ENCODE results near the gene CEP104. TPM values are rescaled to one million over a fixed set of nuclear protein-coding genes. Genes with fewer than 3 reads are reported as not detected.

The CEP104 gene
- total RNA-seq, 1 donor from 2014 or later = 40.3 TPM

- no peak for DNase-seq (ENCODE audit: low spot score)
- peaks cover 17% of the 10 kb centered on the region for H3K36me3 Mint-ChIP-seq (ENCODE audit: low read depth, unreplicated experiment)
- no peaks in the 10 kb centered on the region for H3K27me3 Mint-ChIP-seq (ENCODE audit: unreplicated experiment)
- H3K4me1 Mint-ChIP-seq (ENCODE audit: unreplicated experiment) = no peaks in the 10 kb centered on the region
- H3K4me3 Mint-ChIP-seq (ENCODE audit: unreplicated experiment) = peak overlapping the region; percentile 26
- no peaks in the 10 kb centered on the region for H3K9me3 Mint-ChIP-seq (ENCODE audit: unreplicated experiment)
- no peak for TF ChIP-seq CTCF (IDR thresholded peaks at IDR 0.05; ENCODE audit: unreplicated experiment)
- no peak overlapping the region for H3K27ac Mint-ChIP-seq (ENCODE audit: unreplicated experiment)
Observed at GRCh38 chr1:3890389-3891328, 33.6 kb upstream of the CEP104 start.

GRCh38 chr1:3889936-3890335 lies 32.9 kb upstream of the CEP104 start:
- no peak for TF ChIP-seq CTCF (IDR thresholded peaks at IDR 0.05; ENCODE audit: unreplicated experiment)
- Mint-ChIP-seq H3K4me3 (ENCODE audit: unreplicated experiment) (peak overlapping the region; percentile 26), H3K36me3 (ENCODE audit: low read depth, unreplicated experiment) (peaks cover 17% of the 10 kb centered on the region), H3K27ac (ENCODE audit: unreplicated experiment) (no peak overlapping the region), H3K27me3 (ENCODE audit: unreplicated experiment) (no peaks in the 10 kb centered on the region), H3K9me3 (ENCODE audit: unreplicated experiment) (no peaks in the 10 kb centered on the region), H3K4me1 (ENCODE audit: unreplicated experiment) (no peaks in the 10 kb centered on the region)
- DNase-seq (ENCODE audit: low spot score) = no peak

- DNase-seq (ENCODE audit: low spot score) = no peak
- peaks cover 17% of the 10 kb centered on the region for H3K36me3 Mint-ChIP-seq (ENCODE audit: low read depth, unreplicated experiment)
- no peak overlapping the region for H3K4me3 Mint-ChIP-seq (ENCODE audit: unreplicated experiment)
- no peak for TF ChIP-seq CTCF (IDR thresholded peaks at IDR 0.05; ENCODE audit: unreplicated experiment)
- no peaks in the 10 kb centered on the region for H3K9me3 Mint-ChIP-seq (ENCODE audit: unreplicated experiment)
- no peak overlapping the region for H3K27ac Mint-ChIP-seq (ENCODE audit: unreplicated experiment)
- no peaks in the 10 kb centered on the region for H3K4me1 Mint-ChIP-seq (ENCODE audit: unreplicated experiment)
- H3K27me3 Mint-ChIP-seq (ENCODE audit: unreplicated experiment) = no peaks in the 10 kb centered on the region
Observed at GRCh38 chr1:3888301-3888700, 31.3 kb upstream of the CEP104 start.

GRCh38 chr1:3886691-3887090 lies 29.7 kb upstream of the CEP104 start:
- no peak overlapping the region for H3K27ac Mint-ChIP-seq (ENCODE audit: unreplicated experiment)
- no peaks in the 10 kb centered on the region for H3K4me1 Mint-ChIP-seq (ENCODE audit: unreplicated experiment)
- peaks cover 17% of the 10 kb centered on the region for H3K36me3 Mint-ChIP-seq (ENCODE audit: low read depth, unreplicated experiment)
- no peak for TF ChIP-seq CTCF (IDR thresholded peaks at IDR 0.05; ENCODE audit: unreplicated experiment)
- H3K4me3 Mint-ChIP-seq (ENCODE audit: unreplicated experiment) = no peak overlapping the region
- no peak for DNase-seq (ENCODE audit: low spot score)
- H3K27me3 Mint-ChIP-seq (ENCODE audit: unreplicated experiment) = peaks cover 4% of the 10 kb centered on the region
- H3K9me3 Mint-ChIP-seq (ENCODE audit: unreplicated experiment) = no peaks in the 10 kb centered on the region

- DNase-seq (ENCODE audit: low spot score) = no peak
- H3K27ac Mint-ChIP-seq (ENCODE audit: unreplicated experiment) = no peak overlapping the region
- H3K4me3 Mint-ChIP-seq (ENCODE audit: unreplicated experiment) = no peak overlapping the region
- H3K9me3 Mint-ChIP-seq (ENCODE audit: unreplicated experiment) = no peaks in the 10 kb centered on the region
- peaks cover 17% of the 10 kb centered on the region for H3K36me3 Mint-ChIP-seq (ENCODE audit: low read depth, unreplicated experiment)
- no peaks in the 10 kb centered on the region for H3K4me1 Mint-ChIP-seq (ENCODE audit: unreplicated experiment)
- TF ChIP-seq CTCF (IDR thresholded peaks at IDR 0.05; ENCODE audit: unreplicated experiment) = no peak
- peaks cover 4% of the 10 kb centered on the region for H3K27me3 Mint-ChIP-seq (ENCODE audit: unreplicated experiment)
Observed at GRCh38 chr1:3886106-3886670, 29.2 kb upstream of the CEP104 start.

Measured in endothelial cell (in vitro differentiated cells).